Measurements from ENCODE around the gene CDH13. TPM values are rescaled to one million over a fixed set of nuclear protein-coding genes. Genes with fewer than 3 reads are reported as not detected.

The CDH13 gene
- total RNA-seq, 4 donors from 2014 or later: 2.0 to 6.6 (median 4.1) TPM; not detected in 1

DNA sequence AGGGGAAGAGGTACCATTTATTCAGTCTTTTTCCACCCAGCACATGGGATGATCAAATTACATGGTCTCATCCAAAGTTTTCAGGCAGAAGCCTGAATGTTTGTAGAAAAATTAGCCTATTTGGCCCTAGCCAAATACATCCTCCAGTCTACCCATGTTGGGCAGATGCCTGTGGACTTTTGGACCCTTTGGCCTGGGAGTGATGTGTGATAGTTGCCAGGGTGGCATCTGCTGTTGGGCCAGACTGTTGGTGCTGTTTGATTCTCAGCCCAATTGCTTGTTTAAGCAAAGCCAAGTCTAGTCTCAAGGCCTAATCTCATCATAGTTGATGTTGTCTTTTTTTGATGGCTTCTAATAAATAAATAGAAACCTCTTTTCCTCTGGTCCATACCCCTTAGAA is 419.0 kb downstream of the CDH13 start:
- H3K4me3 ChIP-seq: no peak overlapping the region
- no peak overlapping the region for H3K27ac ChIP-seq
- H3K36me3 ChIP-seq: no peaks in the 10 kb centered on the region
- H3K27me3 ChIP-seq: no peaks in the 10 kb centered on the region
- TF ChIP-seq, protein P1, sequence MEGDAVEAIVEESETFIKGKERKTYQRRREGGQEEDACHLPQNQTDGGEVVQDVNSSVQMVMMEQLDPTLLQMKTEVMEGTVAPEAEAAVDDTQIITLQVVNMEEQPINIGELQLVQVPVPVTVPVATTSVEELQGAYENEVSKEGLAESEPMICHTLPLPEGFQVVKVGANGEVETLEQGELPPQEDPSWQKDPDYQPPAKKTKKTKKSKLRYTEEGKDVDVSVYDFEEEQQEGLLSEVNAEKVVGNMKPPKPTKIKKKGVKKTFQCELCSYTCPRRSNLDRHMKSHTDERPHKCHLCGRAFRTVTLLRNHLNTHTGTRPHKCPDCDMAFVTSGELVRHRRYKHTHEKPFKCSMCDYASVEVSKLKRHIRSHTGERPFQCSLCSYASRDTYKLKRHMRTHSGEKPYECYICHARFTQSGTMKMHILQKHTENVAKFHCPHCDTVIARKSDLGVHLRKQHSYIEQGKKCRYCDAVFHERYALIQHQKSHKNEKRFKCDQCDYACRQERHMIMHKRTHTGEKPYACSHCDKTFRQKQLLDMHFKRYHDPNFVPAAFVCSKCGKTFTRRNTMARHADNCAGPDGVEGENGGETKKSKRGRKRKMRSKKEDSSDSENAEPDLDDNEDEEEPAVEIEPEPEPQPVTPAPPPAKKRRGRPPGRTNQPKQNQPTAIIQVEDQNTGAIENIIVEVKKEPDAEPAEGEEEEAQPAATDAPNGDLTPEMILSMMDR (IDR thresholded peaks at IDR 0.05): no peak
- no peak for TF ChIP-seq POLR2A (IDR thresholded peaks at IDR 0.05)
- DNase-seq: no peak
- H3K4me1 ChIP-seq: no peaks in the 10 kb centered on the region
- H3K9me3 ChIP-seq: no peaks in the 10 kb centered on the region

DNA sequence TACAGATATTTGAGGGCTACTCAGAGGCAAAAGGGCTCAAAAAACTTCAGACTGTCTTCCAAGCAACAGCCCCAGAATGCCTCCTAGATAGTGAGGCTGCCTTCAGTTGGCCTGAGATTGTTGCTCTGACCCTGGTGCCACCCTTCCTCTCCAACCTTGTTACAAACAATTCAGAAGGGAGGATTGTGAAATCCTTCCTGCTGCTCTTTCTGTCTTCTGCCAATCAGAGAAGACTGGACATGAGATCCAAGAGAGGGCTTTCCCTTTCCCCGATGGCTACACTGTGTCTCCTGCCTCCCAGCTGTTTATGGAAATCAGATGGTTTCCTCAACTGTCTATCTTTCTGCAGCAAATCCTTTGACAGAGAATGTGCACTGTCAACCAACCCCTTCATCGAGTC is 419.9 kb downstream of the CDH13 start:
- Histone ChIP-seq H3K4me1 (no peaks in the 10 kb centered on the region), H3K27ac (no peak overlapping the region), H3K4me3 (no peak overlapping the region), H3K36me3 (no peaks in the 10 kb centered on the region), H3K9me3 (no peaks in the 10 kb centered on the region), H3K27me3 (no peaks in the 10 kb centered on the region)
- TF ChIP-seq POLR2A (IDR thresholded peaks at IDR 0.05): no peak
- TF ChIP-seq, protein P1 (IDR thresholded peaks at IDR 0.05): no peak
- DNase-seq: no peak

DNA sequence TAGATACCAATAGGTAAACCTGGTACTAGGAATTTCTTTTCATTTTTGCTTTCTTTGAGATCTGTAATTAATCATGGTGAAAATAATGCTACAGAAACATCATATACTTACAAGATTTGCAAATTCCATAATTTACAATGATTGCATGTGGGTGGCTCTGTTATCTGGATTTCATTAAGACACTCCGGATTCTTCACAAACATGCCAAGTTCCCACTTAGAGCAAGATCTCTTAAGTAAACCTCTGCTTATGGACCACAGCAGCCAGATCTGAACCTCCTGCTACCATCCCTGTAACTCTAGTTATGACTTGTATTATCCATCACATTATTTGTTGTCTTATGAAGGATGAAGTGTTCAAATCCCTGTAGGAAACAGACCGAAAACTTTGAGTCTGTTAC is 424.7 kb downstream of the CDH13 start:
- H3K9me3 ChIP-seq: no peaks in the 10 kb centered on the region
- no peak for TF ChIP-seq POLR2A (IDR thresholded peaks at IDR 0.05)
- TF ChIP-seq, protein P1 (IDR thresholded peaks at IDR 0.05): no peak
- H3K4me3 ChIP-seq: no peak overlapping the region
- no peaks in the 10 kb centered on the region for H3K27me3 ChIP-seq
- no peak for DNase-seq
- H3K36me3 ChIP-seq: no peaks in the 10 kb centered on the region
- no peaks in the 10 kb centered on the region for H3K4me1 ChIP-seq
- no peak overlapping the region for H3K27ac ChIP-seq

DNA sequence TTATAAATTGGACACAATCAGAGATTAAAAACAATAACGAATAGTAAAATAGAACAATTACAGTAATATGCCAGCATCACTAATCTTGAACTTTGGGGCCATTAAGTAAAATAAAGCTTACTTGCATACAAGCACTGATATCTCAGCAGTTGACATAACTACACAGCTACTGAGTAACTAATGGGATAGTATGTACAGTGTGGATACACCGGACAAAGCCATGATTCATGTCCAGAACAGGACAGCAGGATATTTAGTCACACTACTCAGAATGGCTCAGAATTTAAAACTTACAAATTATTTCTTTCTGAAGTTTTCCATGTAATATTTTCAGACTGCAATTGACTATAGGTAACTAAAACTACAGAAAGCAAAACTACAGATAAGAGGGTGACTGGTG is 427.5 kb downstream of the CDH13 start:
- H3K9me3 ChIP-seq: no peaks in the 10 kb centered on the region
- TF ChIP-seq, protein P1 (IDR thresholded peaks at IDR 0.05): no peak
- H3K27ac ChIP-seq: no peak overlapping the region
- H3K27me3 ChIP-seq: no peaks in the 10 kb centered on the region
- DNase-seq: no peak
- no peak overlapping the region for H3K4me3 ChIP-seq
- no peaks in the 10 kb centered on the region for H3K4me1 ChIP-seq
- H3K36me3 ChIP-seq: no peaks in the 10 kb centered on the region

DNA sequence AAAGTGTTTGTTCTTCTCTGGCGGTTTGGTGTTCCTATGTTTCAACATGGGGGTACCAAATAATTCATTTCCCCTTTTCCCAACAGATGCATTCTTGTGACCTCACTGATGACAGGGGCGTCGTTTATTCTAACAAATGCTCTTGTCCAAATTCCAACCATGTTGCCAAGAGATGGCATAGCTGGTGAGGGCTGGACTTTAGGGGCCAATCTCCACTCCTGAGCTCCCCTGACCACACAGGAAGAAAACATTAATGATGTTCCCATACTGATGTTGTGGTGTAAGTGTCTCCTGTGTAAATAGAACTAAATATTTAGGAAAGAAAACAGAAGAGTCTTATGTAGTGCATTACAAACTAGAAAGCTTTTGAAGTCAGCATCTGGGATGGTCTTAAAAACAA is 431.6 kb downstream of the CDH13 start:
- H3K4me1 ChIP-seq: no peaks in the 10 kb centered on the region
- no peak overlapping the region for H3K4me3 ChIP-seq
- no peaks in the 10 kb centered on the region for H3K27me3 ChIP-seq
- TF ChIP-seq, protein P1 (IDR thresholded peaks at IDR 0.05): no peak
- TF ChIP-seq POLR2A (IDR thresholded peaks at IDR 0.05): no peak
- H3K9me3 ChIP-seq: no peaks in the 10 kb centered on the region
- no peak for DNase-seq
- H3K36me3 ChIP-seq: no peaks in the 10 kb centered on the region
- H3K27ac ChIP-seq: no peak overlapping the region

DNA sequence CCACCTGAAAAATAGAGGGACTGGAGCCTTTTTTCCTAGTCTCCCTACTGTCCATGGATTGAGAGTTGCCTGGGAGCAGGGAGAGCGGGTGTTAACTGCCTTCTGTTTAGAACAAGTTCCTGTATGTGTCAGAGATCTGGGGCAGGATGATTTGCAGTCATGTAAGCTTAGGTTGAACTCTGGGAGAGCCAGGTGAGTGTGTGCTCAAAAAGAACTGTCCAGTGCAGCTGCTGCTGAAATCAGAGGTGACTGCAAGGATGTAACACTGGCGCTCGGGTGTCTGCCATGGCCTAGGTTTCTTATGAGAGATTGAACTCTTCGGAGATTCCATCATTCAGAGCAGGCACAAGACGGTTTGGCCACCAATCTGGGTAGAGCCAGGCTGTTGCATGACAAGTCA is 432.5 kb downstream of the CDH13 start:
- H3K27ac ChIP-seq: no peak overlapping the region
- H3K4me1 ChIP-seq: no peaks in the 10 kb centered on the region
- TF ChIP-seq, protein P1 (IDR thresholded peaks at IDR 0.05): no peak
- TF ChIP-seq POLR2A (IDR thresholded peaks at IDR 0.05): no peak
- no peaks in the 10 kb centered on the region for H3K9me3 ChIP-seq
- H3K4me3 ChIP-seq: no peak overlapping the region
- H3K36me3 ChIP-seq: no peaks in the 10 kb centered on the region
- DNase-seq: no peak
- no peaks in the 10 kb centered on the region for H3K27me3 ChIP-seq

Measured in Peyer's patch (tissue), 4 donors.